ENCODE data around the gene KCTD17. TPM values are rescaled to one million over a fixed set of nuclear protein-coding genes. Genes with fewer than 3 reads are reported as not detected.

KCTD17 gene
- total RNA-seq, 1 experiment from 2014 or later: 32.7 TPM

DNA sequence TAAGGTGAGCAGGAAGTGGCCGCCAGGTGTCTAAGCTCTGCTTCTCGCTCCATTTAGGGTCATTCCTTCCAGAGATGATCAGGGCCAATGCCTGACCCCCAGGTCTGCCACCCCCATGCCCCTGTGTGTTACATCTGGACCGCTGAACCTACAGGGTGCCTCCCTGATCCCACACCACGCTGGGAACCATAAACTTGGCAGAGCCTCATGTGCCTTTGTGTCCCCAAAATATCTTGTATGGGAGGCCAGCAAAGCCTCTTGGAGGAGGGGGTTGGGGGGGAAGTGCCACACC lies 36.0 kb upstream of the KCTD17 start:
- H3K4me1 ChIP-seq (ENCODE audit: control insufficient read depth, insufficient read depth, low read length): peaks cover 7% of the 10 kb centered on the region
- no peak overlapping the region for H3K4me3 ChIP-seq (ENCODE audit: low read depth in 2 of 2, low read length in 2 of 2)
- H3K27ac ChIP-seq (ENCODE audit: low read length): no peak overlapping the region
- no peaks in the 10 kb centered on the region for H3K9me3 ChIP-seq (ENCODE audit: control insufficient read depth, insufficient read depth, low read depth, low read length)
- no peak for TF ChIP-seq SIN3A (IDR thresholded peaks at IDR 0.05; ENCODE audit: borderline replicate concordance, insufficient read depth, low read depth, low read length)
- TF ChIP-seq POLR2AphosphoS5 (IDR thresholded peaks at IDR 0.05; ENCODE audit: low read depth, low read length): no peak
- no peak for TF ChIP-seq TCF7L2 (IDR thresholded peaks at IDR 0.05; ENCODE audit: low read depth, low read length)
- TF ChIP-seq, protein P1, sequence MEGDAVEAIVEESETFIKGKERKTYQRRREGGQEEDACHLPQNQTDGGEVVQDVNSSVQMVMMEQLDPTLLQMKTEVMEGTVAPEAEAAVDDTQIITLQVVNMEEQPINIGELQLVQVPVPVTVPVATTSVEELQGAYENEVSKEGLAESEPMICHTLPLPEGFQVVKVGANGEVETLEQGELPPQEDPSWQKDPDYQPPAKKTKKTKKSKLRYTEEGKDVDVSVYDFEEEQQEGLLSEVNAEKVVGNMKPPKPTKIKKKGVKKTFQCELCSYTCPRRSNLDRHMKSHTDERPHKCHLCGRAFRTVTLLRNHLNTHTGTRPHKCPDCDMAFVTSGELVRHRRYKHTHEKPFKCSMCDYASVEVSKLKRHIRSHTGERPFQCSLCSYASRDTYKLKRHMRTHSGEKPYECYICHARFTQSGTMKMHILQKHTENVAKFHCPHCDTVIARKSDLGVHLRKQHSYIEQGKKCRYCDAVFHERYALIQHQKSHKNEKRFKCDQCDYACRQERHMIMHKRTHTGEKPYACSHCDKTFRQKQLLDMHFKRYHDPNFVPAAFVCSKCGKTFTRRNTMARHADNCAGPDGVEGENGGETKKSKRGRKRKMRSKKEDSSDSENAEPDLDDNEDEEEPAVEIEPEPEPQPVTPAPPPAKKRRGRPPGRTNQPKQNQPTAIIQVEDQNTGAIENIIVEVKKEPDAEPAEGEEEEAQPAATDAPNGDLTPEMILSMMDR (IDR thresholded peaks at IDR 0.05): no peak
- TF ChIP-seq, protein P2, sequence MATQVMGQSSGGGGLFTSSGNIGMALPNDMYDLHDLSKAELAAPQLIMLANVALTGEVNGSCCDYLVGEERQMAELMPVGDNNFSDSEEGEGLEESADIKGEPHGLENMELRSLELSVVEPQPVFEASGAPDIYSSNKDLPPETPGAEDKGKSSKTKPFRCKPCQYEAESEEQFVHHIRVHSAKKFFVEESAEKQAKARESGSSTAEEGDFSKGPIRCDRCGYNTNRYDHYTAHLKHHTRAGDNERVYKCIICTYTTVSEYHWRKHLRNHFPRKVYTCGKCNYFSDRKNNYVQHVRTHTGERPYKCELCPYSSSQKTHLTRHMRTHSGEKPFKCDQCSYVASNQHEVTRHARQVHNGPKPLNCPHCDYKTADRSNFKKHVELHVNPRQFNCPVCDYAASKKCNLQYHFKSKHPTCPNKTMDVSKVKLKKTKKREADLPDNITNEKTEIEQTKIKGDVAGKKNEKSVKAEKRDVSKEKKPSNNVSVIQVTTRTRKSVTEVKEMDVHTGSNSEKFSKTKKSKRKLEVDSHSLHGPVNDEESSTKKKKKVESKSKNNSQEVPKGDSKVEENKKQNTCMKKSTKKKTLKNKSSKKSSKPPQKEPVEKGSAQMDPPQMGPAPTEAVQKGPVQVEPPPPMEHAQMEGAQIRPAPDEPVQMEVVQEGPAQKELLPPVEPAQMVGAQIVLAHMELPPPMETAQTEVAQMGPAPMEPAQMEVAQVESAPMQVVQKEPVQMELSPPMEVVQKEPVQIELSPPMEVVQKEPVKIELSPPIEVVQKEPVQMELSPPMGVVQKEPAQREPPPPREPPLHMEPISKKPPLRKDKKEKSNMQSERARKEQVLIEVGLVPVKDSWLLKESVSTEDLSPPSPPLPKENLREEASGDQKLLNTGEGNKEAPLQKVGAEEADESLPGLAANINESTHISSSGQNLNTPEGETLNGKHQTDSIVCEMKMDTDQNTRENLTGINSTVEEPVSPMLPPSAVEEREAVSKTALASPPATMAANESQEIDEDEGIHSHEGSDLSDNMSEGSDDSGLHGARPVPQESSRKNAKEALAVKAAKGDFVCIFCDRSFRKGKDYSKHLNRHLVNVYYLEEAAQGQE (IDR thresholded peaks at IDR 0.05; ENCODE audit: insufficient read depth in 1 of 2, low read depth in 2 of 2, low read length in 1 of 2): no peak
- H3K27me3 ChIP-seq (ENCODE audit: control insufficient read depth, insufficient read depth, low read length): no peaks in the 10 kb centered on the region
- ChIA-PET CTCF (no interaction called here), POLR2A (interaction anchor here (0.6 kb wide), 1 partner anchor 186 kb away, joined by 15 read pairs; no protein-coding TSS in a partner anchor)
- no peak for DNase-seq (ENCODE audit: low read depth, low spot score)
- no peaks in the 10 kb centered on the region for H3K36me3 ChIP-seq (ENCODE audit: control insufficient read depth, insufficient read depth, low read length)
- ATAC-seq: no peak
- in situ Hi-C loops (cut with HindIII; ENCODE audit: low pct_unique_long_range_greater_than_20kb, low sequenced_read_pairs) (no loop called here), intact Hi-C loops (cut with micrococcal nuclease; ENCODE audit: unreplicated experiment) (no loop called here)
- no TSS peak for BruUV-seq (replicated peaks)

DNA sequence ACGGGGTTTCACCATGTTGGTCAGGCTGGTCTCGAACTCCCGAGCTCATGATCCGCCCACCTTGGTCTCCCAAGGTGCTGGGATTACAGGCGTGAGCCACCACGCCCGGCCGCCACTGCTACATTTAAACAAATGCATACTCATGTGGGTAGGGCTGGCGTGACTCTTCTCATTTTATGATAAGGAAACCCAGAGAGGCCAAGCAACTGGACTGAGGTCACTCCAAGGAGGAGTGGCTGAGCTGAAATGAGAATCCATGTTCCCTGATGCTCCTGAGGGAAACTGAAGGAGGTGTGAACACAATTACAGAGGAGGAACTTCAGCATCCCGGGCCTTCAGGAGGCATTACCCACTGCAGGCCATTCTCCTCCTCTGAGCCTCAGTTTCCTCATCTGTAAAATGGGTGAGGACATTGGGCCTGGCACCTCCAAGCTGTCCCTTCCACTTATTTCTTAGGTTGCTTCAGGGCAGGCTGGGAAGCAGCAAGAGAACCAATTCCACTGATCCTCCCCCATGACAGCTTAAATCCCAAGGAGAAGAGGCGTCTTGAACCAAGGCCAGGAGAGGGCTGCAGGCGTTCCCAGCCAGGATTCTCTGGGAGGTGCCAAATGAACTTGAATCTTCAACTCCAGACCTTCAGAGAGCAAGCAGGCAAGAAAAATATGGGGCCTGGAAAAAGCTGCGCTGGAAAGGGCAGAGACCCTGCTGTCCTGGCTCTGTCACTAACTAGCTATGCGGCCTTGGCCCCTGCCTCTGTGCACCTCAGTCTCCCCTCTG lies 35.2 kb upstream of the KCTD17 start:
- CTCF ChIA-PET: no interaction called here
- BruUV-seq (replicated peaks): no TSS peak
- no peaks in the 10 kb centered on the region for H3K36me3 ChIP-seq (ENCODE audit: control insufficient read depth, insufficient read depth, low read length)

More for the DNA sequence above, 35.2 kb upstream of the KCTD17 start:
- Histone ChIP-seq H3K9me3 (ENCODE audit: control insufficient read depth, insufficient read depth, low read depth, low read length) (no peaks in the 10 kb centered on the region), H3K4me1 (ENCODE audit: control insufficient read depth, insufficient read depth, low read length) (peaks cover 7% of the 10 kb centered on the region), H3K27me3 (ENCODE audit: control insufficient read depth, insufficient read depth, low read length) (no peaks in the 10 kb centered on the region), H3K27ac (ENCODE audit: low read length) (no peak overlapping the region), H3K4me3 (ENCODE audit: low read depth in 2 of 2, low read length in 2 of 2) (no peak overlapping the region)
- ATAC-seq (no peak), DNase-seq (ENCODE audit: low read depth, low spot score) (no peak)
- TF ChIP-seq POLR2AphosphoS5 (IDR thresholded peaks at IDR 0.05; ENCODE audit: low read depth, low read length): no peak
- TF ChIP-seq SIN3A (IDR thresholded peaks at IDR 0.05; ENCODE audit: borderline replicate concordance, insufficient read depth, low read depth, low read length): no peak
- TF ChIP-seq TCF7L2 (IDR thresholded peaks at IDR 0.05; ENCODE audit: low read depth, low read length): no peak
- TF ChIP-seq, protein P2 (IDR thresholded peaks at IDR 0.05; ENCODE audit: insufficient read depth in 1 of 2, low read depth in 2 of 2, low read length in 1 of 2): no peak
- TF ChIP-seq, protein P1 (IDR thresholded peaks at IDR 0.05): no peak
- POLR2A ChIA-PET: interaction anchor here (0.6 kb wide), 1 partner anchor 185 kb away, joined by 15 read pairs; no protein-coding TSS in a partner anchor
- intact Hi-C loops (cut with micrococcal nuclease; ENCODE audit: unreplicated experiment) (no loop called here), in situ Hi-C loops (cut with HindIII; ENCODE audit: low pct_unique_long_range_greater_than_20kb, low sequenced_read_pairs) (no loop called here)

All from Panc1 (cell line).